HG03460 (cell line): ENCODE measurements around the gene ZNF613.
A peak's percentile ranks its signal among the peaks of the same experiment; 100 is the strongest.
"Not testable (repeated sequence)": the region's sequence is repeated elsewhere in the genome, so short reads cannot be mapped to it uniquely, and the experiment has no call there.

Source experiments
- ATAC-seq: cut with Tn5 transposase; IDR thresholded peaks from one replicate; pipeline ENCODE4 v1.9.1; 2021; ENCODE audit not compliant: unreplicated experiment

Gene ZNF613

GRCh38 chr19:51938936-51939335 is 11.7 kb downstream of the ZNF613 start:
- no peak for ATAC-seq

GRCh38 chr19:51944798-51945552 is 17.7 kb downstream of the ZNF613 start:
- ATAC-seq, result no peak

- no peak for ATAC-seq
Measured at GRCh38 chr19:51946602-51947001, 19.3 kb downstream of the ZNF613 start.

- ATAC-seq, result no peak
Measured at GRCh38 chr19:51948975-51949374, 21.7 kb downstream of the ZNF613 start.

GRCh38 chr19:51957846-51958245 is 30.6 kb downstream of the ZNF613 start:
- ATAC-seq, result not testable (repeated sequence)

- ATAC-seq, result no peak
Measured at GRCh38 chr19:51959791-51960190, 32.5 kb downstream of the ZNF613 start.

- not testable (repeated sequence) for ATAC-seq
Measured at GRCh38 chr19:51960621-51961233, 33.5 kb downstream of the ZNF613 start.

- no peak for ATAC-seq
Measured at GRCh38 chr19:51965583-51965982, 38.3 kb downstream of the ZNF613 start.

GRCh38 chr19:51970718-51971117 is 43.4 kb downstream of the ZNF613 start:
- no peak for ATAC-seq

- ATAC-seq, result no peak
Measured at GRCh38 chr19:51971624-51972023, 44.4 kb downstream of the ZNF613 start.

GRCh38 chr19:51975787-51976186 is 48.5 kb downstream of the ZNF613 start:
- not testable (repeated sequence) for ATAC-seq

- no peak for ATAC-seq
Measured at GRCh38 chr19:51976852-51977251, 49.6 kb downstream of the ZNF613 start.

- no peak for ATAC-seq
Measured at GRCh38 chr19:51977346-51977745, 50.1 kb downstream of the ZNF613 start.

- ATAC-seq, result no peak
Measured at GRCh38 chr19:51978882-51979281, 51.6 kb downstream of the ZNF613 start.

- no peak for ATAC-seq
Measured at GRCh38 chr19:51980116-51980736, 53.0 kb downstream of the ZNF613 start.

GRCh38 chr19:51980926-51981325 is 53.7 kb downstream of the ZNF613 start:
- ATAC-seq, result not testable (repeated sequence)

- no peak for ATAC-seq
Measured at GRCh38 chr19:51983361-51983760, 56.1 kb downstream of the ZNF613 start.

- ATAC-seq, result peak; percentile 90
Measured at GRCh38 chr19:51986309-51987291, 59.3 kb downstream of the ZNF613 start, which contains the start of gene ZNF350. Gene ZNF350, minus strand, starts transcription at chr19:51986840. Its CDS starts 12,480 bp downstream, at chr19:51974360.

GRCh38 chr19:51993422-51993821 is 66.2 kb downstream of the ZNF613 start:
- ATAC-seq, result no peak

GRCh38 chr19:51994048-51994644 is 66.9 kb downstream of the ZNF613 start:
- ATAC-seq, result no peak
